ENCODE results near the gene ZMYM5. TPM values are rescaled to one million over a fixed set of nuclear protein-coding genes. Genes with fewer than 3 reads are reported as not detected.

ZMYM5 gene
- total and polyA plus RNA-seq, 9 of the 15 experiments (the other 6 are each of a cell fraction or from before 2014, with no cell fraction given): 5.4 to 11.9 (median 7.8) TPM

GRCh38 chr13:19863323-19864023, at the start of gene ZMYM5 (continued):
- TF ChIP-seq REST (IDR thresholded peaks at IDR 0.05; ENCODE audit: borderline replicate concordance) (no peak), REST (CRISPR knock-in tag; IDR thresholded peaks at IDR 0.05; ENCODE audit: low read depth) (no peak), TRIM28 (IDR thresholded peaks at IDR 0.05) (no peak), ZNF121 (CRISPR knock-in tag; conservative IDR thresholded peaks at IDR 0.05) (no peak), ZFX (CRISPR knock-in tag; IDR thresholded peaks at IDR 0.05) (peak; percentile 96), ZBTB11 (CRISPR knock-in tag; IDR thresholded peaks at IDR 0.05) (no peak; a peak in 1 of 6 replicates), SP2 (IDR thresholded peaks at IDR 0.05; ENCODE audit: extremely low read depth, low read depth, low read length, poor library complexity, severe bottlenecking) (peak; percentile 91), PYGO2 (tag; IDR thresholded peaks at IDR 0.05) (no peak), ZNF695 (CRISPR knock-in tag; IDR thresholded peaks at IDR 0.05) (no peak), ERF (CRISPR knock-in tag; IDR thresholded peaks at IDR 0.05) (no peak), ELK3 (CRISPR knock-in tag; IDR thresholded peaks at IDR 0.05) (no peak)
